WTC11 (cell line): ENCODE data around the gene CLRN3. TPM values are rescaled to one million over a fixed set of nuclear protein-coding genes. Genes with fewer than 3 reads are reported as not detected.

Experiments used
- ATAC-seq: fragments of 200-7000 bp; cut with Tn5 transposase; 2 replicates; pipeline ENCODE4 v1.10.0; 2021; ENCODE audit warnings: mild to moderate bottlenecking, moderate library complexity
- CTCF ChIA-PET: fragments of 300-600 bp; sonication (Branson Sonifier 250); formaldehyde crosslinking; loops from one replicate; lab custom pipeline; 2021; ENCODE audit warnings: antibody characterized with exemption; lab: Charles Lee
- POLR2A ChIA-PET: fragments of 350-600 bp; sonication (Branson Sonifier 250); formaldehyde crosslinking; loops from one replicate; lab custom pipeline; 2021; ENCODE audit warnings: antibody characterized with exemption; lab: Charles Lee
- DNase-seq: peaks from one replicate; pipeline ENCODE4 v3.0.0; 2021; ENCODE audit warnings: low spot score
- H3K27ac Mint-ChIP-seq: 2 replicates; pipeline ENCODE4 v1.8.0; 2021; ENCODE audit warnings: mixed read lengths
- H3K27me3 Mint-ChIP-seq: 2 replicates; pipeline ENCODE4 v1.8.0; 2021; ENCODE audit warnings: low read depth, mild to moderate bottlenecking, moderate library complexity, mixed read lengths
- H3K36me3 Mint-ChIP-seq: 2 replicates; pipeline ENCODE4 v1.8.0; 2021; ENCODE audit warnings: mixed read lengths
- H3K4me1 Mint-ChIP-seq: 2 replicates; pipeline ENCODE4 v1.8.0; 2022; ENCODE audit warnings: mixed read lengths
- H3K4me3 Mint-ChIP-seq: 2 replicates; pipeline ENCODE4 v1.8.0; 2021; ENCODE audit warnings: mild to moderate bottlenecking, moderate library complexity, mixed read lengths
- H3K9me3 Mint-ChIP-seq: 2 replicates; pipeline ENCODE4 v1.8.0; 2021; ENCODE audit warnings: mixed read lengths
- ATF1 ChIP-seq: sonication (generic); formaldehyde crosslinking; IDR thresholded peaks from 2 replicates; pipeline ENCODE4 v1.8.1; 2023; ENCODE audit warnings: mild to moderate bottlenecking, moderate library complexity, missing genetic modification reagents
- E2F1 ChIP-seq: sonication (generic); formaldehyde crosslinking; IDR thresholded peaks from 2 replicates; pipeline ENCODE4 v1.8.0; 2022; ENCODE audit warnings: mild to moderate bottlenecking, missing genetic modification reagents
- E2F5 ChIP-seq: sonication (generic); formaldehyde crosslinking; IDR thresholded peaks from 2 replicates; pipeline ENCODE4 v1.8.1; 2022; ENCODE audit warnings: mild to moderate bottlenecking, moderate library complexity, missing genetic modification reagents
- EMX1 ChIP-seq: fragments of 250-450 bp; sonication (Bioruptor Pico); IDR thresholded peaks from 2 replicates; pipeline ENCODE4 v1.8.0; 2021; ENCODE audit warnings: mild to moderate bottlenecking
- HMGA2 ChIP-seq: fragments of 250-450 bp; sonication (Bioruptor Pico); IDR thresholded peaks from 2 replicates; pipeline ENCODE4 v1.4.0; 2021; ENCODE audit warnings: mild to moderate bottlenecking, moderate library complexity
- MAX ChIP-seq: sonication (generic); formaldehyde crosslinking; IDR thresholded peaks from 2 replicates; pipeline ENCODE4 v1.8.0; 2022; ENCODE audit warnings: mild to moderate bottlenecking, missing genetic modification reagents
- MXD4 ChIP-seq: fragments of 250-450 bp; sonication (Bioruptor Pico); IDR thresholded peaks from 2 replicates; pipeline ENCODE4 v1.8.0; 2021; ENCODE audit warnings: mild to moderate bottlenecking, moderate library complexity, borderline replicate concordance
- NFATC4 ChIP-seq: fragments of 250-450 bp; sonication (Bioruptor Pico); IDR thresholded peaks from 2 replicates; pipeline ENCODE4 v1.9.0; 2021; ENCODE audit warnings: mild to moderate bottlenecking
- PRDM15 ChIP-seq: sonication (generic); formaldehyde crosslinking; IDR thresholded peaks from 2 replicates; pipeline ENCODE4 v1.8.0; 2022; ENCODE audit warnings: missing genetic modification reagents
- RELA ChIP-seq: sonication (generic); formaldehyde crosslinking; IDR thresholded peaks from 2 replicates; pipeline ENCODE4 v1.8.1; 2022; ENCODE audit warnings: missing genetic modification reagents, mild to moderate bottlenecking, borderline replicate concordance
- RORB ChIP-seq: fragments of 250-450 bp; sonication (Bioruptor Pico); IDR thresholded peaks from 2 replicates; pipeline ENCODE4 v1.9.0; 2021; ENCODE audit warnings: mild to moderate bottlenecking
- TP53 ChIP-seq: sonication (generic); formaldehyde crosslinking; IDR thresholded peaks from 2 replicates; pipeline ENCODE4 v1.8.1; 2023; ENCODE audit warnings: mild to moderate bottlenecking, missing genetic modification reagents
- ZBTB43 ChIP-seq: sonication (generic); formaldehyde crosslinking; IDR thresholded peaks from 2 replicates; pipeline ENCODE4 v1.8.1; 2023; ENCODE audit warnings: mild to moderate bottlenecking, missing genetic modification reagents
- total RNA-seq: library from RNA; stranded (reverse); gene quantifications from 3 replicates; pipeline ENCODE4 v1.2.3, GENCODE V29; 2021
- TF ChIP-seq, protein P1 (sequence below): sonication (generic); formaldehyde crosslinking; conservative IDR thresholded peaks from 2 replicates; pipeline ENCODE4 v1.8.1; 2022; ENCODE audit warnings: mild to moderate bottlenecking, missing genetic modification reagents
- TF ChIP-seq, protein P2 (sequence below): sonication (generic); formaldehyde crosslinking; IDR thresholded peaks from 2 replicates; pipeline ENCODE4 v1.8.0; 2022; ENCODE audit warnings: mild to moderate bottlenecking, missing genetic modification reagents
- TF ChIP-seq, protein P3 (sequence below): fragments of 250-450 bp; sonication (Bioruptor Pico); IDR thresholded peaks from 2 replicates; pipeline ENCODE4 v1.8.0; 2021; ENCODE audit warnings: mild to moderate bottlenecking

The CLRN3 gene
- total RNA-seq, 1 experiment from 2014 or later, result not detected

DNA sequence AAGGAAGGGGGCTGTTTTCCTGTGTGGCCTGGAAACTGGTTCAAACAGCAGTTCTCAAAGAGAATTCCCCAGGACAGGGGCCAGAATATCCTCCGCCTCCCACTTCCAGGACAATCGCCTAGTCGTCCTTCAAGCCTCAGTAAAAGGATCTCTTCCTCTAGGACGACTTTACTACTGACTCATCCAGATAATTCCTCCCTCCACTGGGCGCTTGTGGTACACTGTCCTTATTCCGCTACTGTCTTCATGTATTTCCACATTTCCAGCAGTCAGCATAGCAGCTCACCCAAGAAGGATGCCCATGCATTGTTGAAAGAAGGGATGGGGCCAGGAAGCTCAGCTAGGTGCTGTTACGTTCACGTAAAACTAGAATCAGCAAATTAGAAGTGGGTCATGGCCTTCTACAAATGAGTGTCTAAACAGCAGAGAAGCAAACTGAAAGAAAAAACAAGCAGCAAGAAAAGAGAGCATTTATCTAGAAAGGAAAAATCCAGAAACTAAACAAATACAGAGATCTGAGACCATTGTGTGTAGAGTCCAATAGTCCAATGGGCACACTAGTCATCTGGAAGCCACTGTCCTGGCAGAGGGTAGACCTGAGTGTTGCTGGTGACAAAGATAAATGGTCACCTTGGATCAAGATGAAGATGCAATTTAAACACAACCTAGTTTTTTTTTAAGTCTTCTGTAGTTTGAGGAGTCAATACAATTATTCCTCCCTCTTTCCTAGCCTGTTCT lies 26.3 kb downstream of the CLRN3 start:
- H3K4me1 Mint-ChIP-seq, result no peaks in the 10 kb centered on the region
- ChIA-PET CTCF (no interaction called here), POLR2A (interaction anchor here (0.7 kb wide), 1 partner anchor 1097 kb away, joined by 3 read pairs; no protein-coding TSS in a partner anchor)
- no peak for ATAC-seq
- no peak for TF ChIP-seq NFATC4 (CRISPR knock-in tag)
- H3K27me3 Mint-ChIP-seq, result peaks cover 4% of the 10 kb centered on the region
- no peak overlapping the region for H3K27ac Mint-ChIP-seq
- H3K4me3 Mint-ChIP-seq, result no peak overlapping the region
- H3K36me3 Mint-ChIP-seq, result peaks cover 41% of the 10 kb centered on the region
- H3K9me3 Mint-ChIP-seq, result peaks cover 61% of the 10 kb centered on the region
- no peak for DNase-seq

DNA sequence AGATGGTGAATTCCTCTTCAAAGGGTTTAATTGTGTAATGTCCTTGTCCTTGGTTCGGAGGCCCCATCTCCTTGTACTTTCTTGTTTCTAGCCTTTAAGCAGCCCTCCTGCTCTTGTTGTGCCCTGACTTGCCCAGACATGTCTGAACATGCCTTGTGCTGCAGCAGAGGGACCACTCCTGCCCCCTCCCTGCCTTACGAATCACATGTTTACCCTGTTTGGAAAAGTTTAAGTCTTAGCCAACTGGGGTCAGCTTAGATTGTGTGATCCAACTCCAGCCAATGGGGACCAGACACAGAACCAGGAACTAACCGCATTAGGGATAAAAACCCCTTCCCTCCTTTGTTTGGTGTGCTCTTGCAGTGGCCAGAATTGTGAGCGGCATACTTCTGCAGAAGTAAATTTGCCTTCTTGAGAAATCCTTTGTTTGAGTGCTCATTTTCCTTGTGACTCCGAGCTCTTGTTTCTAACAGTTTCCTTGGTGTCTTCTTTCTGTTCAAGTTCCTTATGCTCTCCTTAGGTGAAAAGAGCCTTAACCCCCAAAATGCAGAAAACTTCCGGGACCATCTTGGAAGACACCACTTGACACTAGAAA lies 29.4 kb downstream of the CLRN3 start:
- Mint-ChIP-seq H3K27ac (peak overlapping the region; percentile 68; the same call in 1 of the 2 replicates), H3K9me3 (peaks cover 49% of the 10 kb centered on the region), H3K4me3 (no peak overlapping the region), H3K4me1 (no peaks in the 10 kb centered on the region), H3K27me3 (peaks cover 6% of the 10 kb centered on the region), H3K36me3 (peaks cover 26% of the 10 kb centered on the region)
- DNase-seq (no peak), ATAC-seq (no peak; the same call in 1 of the 2 replicates)
- no peak for TF ChIP-seq RELA (CRISPR knock-in tag)
- no peak for TF ChIP-seq PRDM15
- TF ChIP-seq, protein P1, sequence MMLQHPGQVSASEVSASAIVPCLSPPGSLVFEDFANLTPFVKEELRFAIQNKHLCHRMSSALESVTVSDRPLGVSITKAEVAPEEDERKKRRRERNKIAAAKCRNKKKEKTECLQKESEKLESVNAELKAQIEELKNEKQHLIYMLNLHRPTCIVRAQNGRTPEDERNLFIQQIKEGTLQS (CRISPR knock-in tag), result no peak
- peak; percentile 95 for TF ChIP-seq TP53
- TF ChIP-seq, protein P2, sequence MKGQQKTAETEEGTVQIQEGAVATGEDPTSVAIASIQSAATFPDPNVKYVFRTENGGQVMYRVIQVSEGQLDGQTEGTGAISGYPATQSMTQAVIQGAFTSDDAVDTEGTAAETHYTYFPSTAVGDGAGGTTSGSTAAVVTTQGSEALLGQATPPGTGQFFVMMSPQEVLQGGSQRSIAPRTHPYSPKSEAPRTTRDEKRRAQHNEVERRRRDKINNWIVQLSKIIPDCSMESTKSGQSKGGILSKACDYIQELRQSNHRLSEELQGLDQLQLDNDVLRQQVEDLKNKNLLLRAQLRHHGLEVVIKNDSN (CRISPR knock-in tag), result no peak
- TF ChIP-seq E2F1 (CRISPR knock-in tag), result no peak
- no peak for TF ChIP-seq EMX1 (CRISPR knock-in tag)
- ChIA-PET POLR2A (no interaction called here), CTCF (interaction anchor here (2.2 kb wide), 1 partner anchor 9 kb away, joined by 10 read pairs; no protein-coding TSS in a partner anchor)

- DNase-seq (no peak), ATAC-seq (no peak)
- peaks cover 44% of the 10 kb centered on the region for H3K9me3 Mint-ChIP-seq
- CTCF ChIA-PET, result no interaction called here
- H3K27me3 Mint-ChIP-seq, result peaks cover 6% of the 10 kb centered on the region
- no peak overlapping the region for H3K27ac Mint-ChIP-seq
- H3K36me3 Mint-ChIP-seq, result peaks cover 26% of the 10 kb centered on the region
- POLR2A ChIA-PET, result no interaction called here
- H3K4me1 Mint-ChIP-seq, result no peaks in the 10 kb centered on the region
- TF ChIP-seq MXD4 (CRISPR knock-in tag) (no peak), RORB (CRISPR knock-in tag) (no peak), MAX (CRISPR knock-in tag) (no peak), HMGA2 (CRISPR knock-in tag) (no peak), E2F5 (CRISPR knock-in tag) (no peak), ZBTB43 (CRISPR knock-in tag) (no peak), ATF1 (CRISPR knock-in tag) (no peak)
- TF ChIP-seq, protein P2 (CRISPR knock-in tag), result no peak
- TF ChIP-seq, protein P3, sequence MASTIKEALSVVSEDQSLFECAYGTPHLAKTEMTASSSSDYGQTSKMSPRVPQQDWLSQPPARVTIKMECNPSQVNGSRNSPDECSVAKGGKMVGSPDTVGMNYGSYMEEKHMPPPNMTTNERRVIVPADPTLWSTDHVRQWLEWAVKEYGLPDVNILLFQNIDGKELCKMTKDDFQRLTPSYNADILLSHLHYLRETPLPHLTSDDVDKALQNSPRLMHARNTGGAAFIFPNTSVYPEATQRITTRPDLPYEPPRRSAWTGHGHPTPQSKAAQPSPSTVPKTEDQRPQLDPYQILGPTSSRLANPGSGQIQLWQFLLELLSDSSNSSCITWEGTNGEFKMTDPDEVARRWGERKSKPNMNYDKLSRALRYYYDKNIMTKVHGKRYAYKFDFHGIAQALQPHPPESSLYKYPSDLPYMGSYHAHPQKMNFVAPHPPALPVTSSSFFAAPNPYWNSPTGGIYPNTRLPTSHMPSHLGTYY (CRISPR knock-in tag), result no peak
- TF ChIP-seq, all 79 proteins: peak for 0
- H3K4me3 Mint-ChIP-seq, result no peak overlapping the region
Observed at GRCh38 chr10:127860592-127860991, 32.1 kb downstream of the CLRN3 start.
